ENCODE measurements around the gene CATSPER3.

GRCh38 chr5:135031813-135032694 lies 64.3 kb downstream of the CATSPER3 start:
- TF ChIP-seq CTCF (IDR thresholded peaks at IDR 0.05) (no peak), POLR2A (IDR thresholded peaks at IDR 0.05) (no peak)
